GM12865 (cell line): ENCODE data around the gene CPZ.

Source experiments
- DNase-seq: peaks from one replicate; pipeline ENCODE4 v3.0.0; 2010; ENCODE audit warnings: low read depth
- H3K4me3 ChIP-seq: 2 replicates; pipeline ENCODE4 v1.5.1; 2011; ENCODE audit warnings: mild to moderate bottlenecking, low read depth, low read length, control low read depth
- CTCF ChIP-seq: IDR thresholded peaks from 2 replicates; pipeline ENCODE4 v1.5.1; 2011; ENCODE audit warnings: low read length, control low read depth, low read depth, inconsistent platforms; ENCODE audit not compliant: insufficient read depth; ENCODE audit errors: missing control alignments

The CPZ gene

GRCh38 chr4:8594097-8595038 lies 1.8 kb downstream of the CPZ start:
- peak; percentile 68 for DNase-seq
- no peak overlapping the region for H3K4me3 ChIP-seq
- peak; percentile 55 for TF ChIP-seq CTCF

GRCh38 chr4:8595237-8596087 lies 2.9 kb downstream of the CPZ start:
- TF ChIP-seq CTCF, result no peak
- no peak for DNase-seq
- no peak overlapping the region for H3K4me3 ChIP-seq

GRCh38 chr4:8596891-8597290 lies 4.3 kb downstream of the CPZ start:
- no peak overlapping the region for H3K4me3 ChIP-seq
- DNase-seq, result no peak
- TF ChIP-seq CTCF, result no peak

GRCh38 chr4:8597319-8597718 lies 4.8 kb downstream of the CPZ start:
- no peak for TF ChIP-seq CTCF
- H3K4me3 ChIP-seq, result no peak overlapping the region

GRCh38 chr4:8597791-8598190 lies 5.2 kb downstream of the CPZ start:
- no peak overlapping the region for H3K4me3 ChIP-seq
- TF ChIP-seq CTCF, result no peak
- DNase-seq, result no peak

More at GRCh38 chr4:8597319-8597718, 4.8 kb downstream of the CPZ start:
- DNase-seq, result no peak

GRCh38 chr4:8598391-8599090 lies 6.0 kb downstream of the CPZ start:
- no peak for DNase-seq
- H3K4me3 ChIP-seq, result no peak overlapping the region
- no peak for TF ChIP-seq CTCF
